ENCODE results near the gene MEGF8.

The MEGF8 gene

GRCh38 chr19:42420055-42420544 is 94.7 kb downstream of the MEGF8 start:
- peak; percentile 21; the same call in 1 of the 3 replicates for ATAC-seq
- TF ChIP-seq SNAI2 (CRISPR knock-in tag; IDR thresholded peaks at IDR 0.05) (no peak), ZC3H10 (CRISPR knock-in tag; IDR thresholded peaks at IDR 0.05) (no peak), PPARA (CRISPR knock-in tag; IDR thresholded peaks at IDR 0.05; ENCODE audit: borderline replicate concordance) (no peak), GLIS3 (CRISPR knock-in tag; IDR thresholded peaks at IDR 0.05) (no peak), ZFP30 (CRISPR knock-in tag; IDR thresholded peaks at IDR 0.05) (no peak)

- no peak for ATAC-seq
- TF ChIP-seq PATZ1 (CRISPR knock-in tag; IDR thresholded peaks at IDR 0.05; ENCODE audit: borderline replicate concordance) (no peak), RARB (CRISPR knock-in tag; IDR thresholded peaks at IDR 0.05) (no peak)
Measured at GRCh38 chr19:42421101-42421500, 95.7 kb downstream of the MEGF8 start.

GRCh38 chr19:42421591-42422031 is 96.2 kb downstream of the MEGF8 start:
- no peak for TF ChIP-seq ARNTL (CRISPR knock-in tag; IDR thresholded peaks at IDR 0.05; ENCODE audit: borderline replicate concordance, low read depth)
- TF ChIP-seq TOX (CRISPR knock-in tag; IDR thresholded peaks at IDR 0.05; ENCODE audit: borderline replicate concordance): no peak
- no peak for TF ChIP-seq ZFP30 (CRISPR knock-in tag; IDR thresholded peaks at IDR 0.05)
- TF ChIP-seq OSR1 (CRISPR knock-in tag; IDR thresholded peaks at IDR 0.05): no peak
- TF ChIP-seq PATZ1 (CRISPR knock-in tag; IDR thresholded peaks at IDR 0.05; ENCODE audit: borderline replicate concordance): no peak
- ATAC-seq: no peak

GRCh38 chr19:42422092-42422900 is 96.9 kb downstream of the MEGF8 start:
- no peak for ATAC-seq
- no peak for TF ChIP-seq TCF4 (CRISPR knock-in tag; IDR thresholded peaks at IDR 0.05; ENCODE audit: borderline replicate concordance)
- TF ChIP-seq ARNTL (CRISPR knock-in tag; IDR thresholded peaks at IDR 0.05; ENCODE audit: borderline replicate concordance, low read depth): no peak
- TF ChIP-seq CSDC2 (CRISPR knock-in tag; IDR thresholded peaks at IDR 0.05): no peak
- no peak for TF ChIP-seq PATZ1 (CRISPR knock-in tag; IDR thresholded peaks at IDR 0.05; ENCODE audit: borderline replicate concordance)
- TF ChIP-seq ZNF565 (CRISPR knock-in tag; conservative IDR thresholded peaks at IDR 0.05; ENCODE audit: low read depth): no peak
- TF ChIP-seq ZNF70 (CRISPR knock-in tag; IDR thresholded peaks at IDR 0.05): no peak
- no peak for TF ChIP-seq PPARA (CRISPR knock-in tag; IDR thresholded peaks at IDR 0.05; ENCODE audit: borderline replicate concordance)
- no peak for TF ChIP-seq CSRNP3 (CRISPR knock-in tag; IDR thresholded peaks at IDR 0.05)
- no peak for TF ChIP-seq ISL1 (CRISPR knock-in tag; IDR thresholded peaks at IDR 0.05)
- TF ChIP-seq GLIS3 (CRISPR knock-in tag; IDR thresholded peaks at IDR 0.05): no peak
- TF ChIP-seq BACH2 (CRISPR knock-in tag; IDR thresholded peaks at IDR 0.05; ENCODE audit: borderline replicate concordance): no peak
- no peak for TF ChIP-seq TSHZ2 (CRISPR knock-in tag; IDR thresholded peaks at IDR 0.05)

All from SK-N-SH treated with all-trans-retinoic acid at 6 μM for 48 hours (cell line).